OCI-LY7 (cell line): ENCODE results near the gene SAP25.

Experiments used
- EZH2phosphoT487 ChIP-seq: fragments of 200-600 bp; sonication (generic); IDR thresholded peaks from 2 replicates; pipeline ENCODE4 v1.6.1; 2018; ENCODE audit warnings: low read depth, borderline replicate concordance, mild to moderate bottlenecking, mixed run types, antibody characterized with exemption, low read length, moderate library complexity, mixed read lengths
- TF ChIP-seq, protein P1 (sequence below): fragments of 200-600 bp; sonication (generic); conservative IDR thresholded peaks from 2 replicates; pipeline ENCODE4 v1.5.1; 2014; ENCODE audit warnings: mild to moderate bottlenecking, antibody characterized with exemption, low read length, moderate library complexity, mixed read lengths

DNA sequence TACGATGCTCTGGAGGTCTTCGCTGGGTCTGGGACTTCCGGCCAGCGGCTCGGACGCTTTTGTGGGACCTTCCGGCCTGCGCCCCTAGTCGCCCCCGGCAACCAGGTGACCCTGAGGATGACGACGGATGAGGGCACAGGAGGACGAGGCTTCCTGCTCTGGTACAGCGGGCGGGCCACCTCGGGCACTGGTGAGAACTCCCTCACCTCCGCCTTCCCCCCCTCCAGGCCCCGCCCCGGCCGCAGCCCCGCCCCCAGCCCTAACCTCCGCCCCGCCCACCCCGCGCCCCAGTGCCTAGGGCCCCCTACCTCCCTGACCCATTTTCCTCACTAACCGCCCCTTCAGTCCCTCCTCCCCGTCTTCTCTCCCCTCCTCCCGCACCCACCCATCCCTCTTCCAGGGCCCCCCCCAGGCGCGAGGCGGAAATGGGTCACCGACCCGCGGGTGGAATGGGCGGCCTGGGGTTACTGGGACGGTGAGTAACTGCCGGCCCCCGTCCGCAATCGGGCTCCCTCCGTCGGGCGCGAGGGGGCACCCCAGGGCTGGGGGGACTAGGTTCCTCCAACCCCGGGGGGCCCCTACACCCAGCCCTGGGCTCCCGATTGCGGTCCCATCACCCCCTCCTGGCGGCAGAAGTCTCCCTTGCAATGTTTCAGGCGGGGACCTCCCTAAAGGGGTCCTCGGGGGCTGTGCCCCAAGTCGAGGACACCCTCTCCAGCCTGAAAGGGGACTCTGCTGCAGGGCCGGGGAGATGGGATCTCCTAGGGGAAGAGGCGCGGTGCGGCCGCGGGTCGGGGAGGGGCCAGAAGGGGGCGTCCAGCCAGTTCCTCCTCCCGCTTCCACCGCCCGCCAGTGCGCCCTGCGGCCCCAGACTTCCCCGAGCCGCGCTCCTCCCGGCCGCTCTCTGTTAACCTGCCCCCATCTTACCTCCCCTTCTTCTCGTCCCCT, 30.6 kb upstream of the SAP25 start:
- TF ChIP-seq, protein P1, sequence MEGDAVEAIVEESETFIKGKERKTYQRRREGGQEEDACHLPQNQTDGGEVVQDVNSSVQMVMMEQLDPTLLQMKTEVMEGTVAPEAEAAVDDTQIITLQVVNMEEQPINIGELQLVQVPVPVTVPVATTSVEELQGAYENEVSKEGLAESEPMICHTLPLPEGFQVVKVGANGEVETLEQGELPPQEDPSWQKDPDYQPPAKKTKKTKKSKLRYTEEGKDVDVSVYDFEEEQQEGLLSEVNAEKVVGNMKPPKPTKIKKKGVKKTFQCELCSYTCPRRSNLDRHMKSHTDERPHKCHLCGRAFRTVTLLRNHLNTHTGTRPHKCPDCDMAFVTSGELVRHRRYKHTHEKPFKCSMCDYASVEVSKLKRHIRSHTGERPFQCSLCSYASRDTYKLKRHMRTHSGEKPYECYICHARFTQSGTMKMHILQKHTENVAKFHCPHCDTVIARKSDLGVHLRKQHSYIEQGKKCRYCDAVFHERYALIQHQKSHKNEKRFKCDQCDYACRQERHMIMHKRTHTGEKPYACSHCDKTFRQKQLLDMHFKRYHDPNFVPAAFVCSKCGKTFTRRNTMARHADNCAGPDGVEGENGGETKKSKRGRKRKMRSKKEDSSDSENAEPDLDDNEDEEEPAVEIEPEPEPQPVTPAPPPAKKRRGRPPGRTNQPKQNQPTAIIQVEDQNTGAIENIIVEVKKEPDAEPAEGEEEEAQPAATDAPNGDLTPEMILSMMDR = peak; percentile 81
- TF ChIP-seq EZH2phosphoT487 = no peak
